Retina (tissue), 1 donor: ENCODE data around the gene CAMTA1.
"Not testable (repeated sequence)": the region's sequence is repeated elsewhere in the genome, so short reads cannot be mapped to it uniquely, and the experiment has no call there.

Experiments
- DNase-seq: peaks from one replicate; pipeline ENCODE4 v3.0.0-alpha.2; 2016

Gene CAMTA1

GRCh38 chr1:7128293-7128692 lies 343.0 kb downstream of the CAMTA1 start:
- DNase-seq, result no peak

- no peak for DNase-seq
Measured at GRCh38 chr1:7130127-7130526, 344.9 kb downstream of the CAMTA1 start.

- no peak for DNase-seq
Measured at GRCh38 chr1:7135493-7135892, 350.2 kb downstream of the CAMTA1 start.

GRCh38 chr1:7136166-7136953 lies 351.1 kb downstream of the CAMTA1 start:
- no peak for DNase-seq

GRCh38 chr1:7140251-7140650 lies 355.0 kb downstream of the CAMTA1 start:
- no peak for DNase-seq

- no peak for DNase-seq
Measured at GRCh38 chr1:7145947-7146346, 360.7 kb downstream of the CAMTA1 start.

- DNase-seq, result no peak
Measured at GRCh38 chr1:7146710-7147109, 361.5 kb downstream of the CAMTA1 start.

- not testable (repeated sequence) for DNase-seq
Measured at GRCh38 chr1:7147581-7148282, 362.5 kb downstream of the CAMTA1 start.

GRCh38 chr1:7149080-7149838 lies 364.0 kb downstream of the CAMTA1 start:
- peak; percentile 56 for DNase-seq

GRCh38 chr1:7150724-7151280 lies 365.5 kb downstream of the CAMTA1 start:
- peak; percentile 60 for DNase-seq

- DNase-seq, result no peak
Measured at GRCh38 chr1:7151978-7152377, 366.7 kb downstream of the CAMTA1 start.

- peak; percentile 37 for DNase-seq
Measured at GRCh38 chr1:7152655-7153054, 367.4 kb downstream of the CAMTA1 start.

GRCh38 chr1:7153464-7153863 lies 368.2 kb downstream of the CAMTA1 start:
- DNase-seq, result peak; percentile 22

- DNase-seq, result no peak
Measured at GRCh38 chr1:7159116-7159781, 374.0 kb downstream of the CAMTA1 start.

GRCh38 chr1:7168554-7168953 lies 383.3 kb downstream of the CAMTA1 start:
- DNase-seq, result not testable (repeated sequence)

GRCh38 chr1:7171168-7171567 lies 385.9 kb downstream of the CAMTA1 start:
- DNase-seq, result no peak

GRCh38 chr1:7171574-7171973 lies 386.3 kb downstream of the CAMTA1 start:
- no peak for DNase-seq

- DNase-seq, result peak; percentile 62
Measured at GRCh38 chr1:7172804-7173203, 387.6 kb downstream of the CAMTA1 start.

- DNase-seq, result no peak
Measured at GRCh38 chr1:7174561-7174960, 389.3 kb downstream of the CAMTA1 start.

GRCh38 chr1:7174980-7175906 lies 390.0 kb downstream of the CAMTA1 start:
- DNase-seq, result peak; percentile 28

- no peak for DNase-seq
Measured at GRCh38 chr1:7177021-7177420, 391.8 kb downstream of the CAMTA1 start.
